Measurements from ENCODE around the gene ALDH3A2.
A peak's percentile ranks its signal among the peaks of the same experiment; 100 is the strongest.

ALDH3A2 gene

DNA sequence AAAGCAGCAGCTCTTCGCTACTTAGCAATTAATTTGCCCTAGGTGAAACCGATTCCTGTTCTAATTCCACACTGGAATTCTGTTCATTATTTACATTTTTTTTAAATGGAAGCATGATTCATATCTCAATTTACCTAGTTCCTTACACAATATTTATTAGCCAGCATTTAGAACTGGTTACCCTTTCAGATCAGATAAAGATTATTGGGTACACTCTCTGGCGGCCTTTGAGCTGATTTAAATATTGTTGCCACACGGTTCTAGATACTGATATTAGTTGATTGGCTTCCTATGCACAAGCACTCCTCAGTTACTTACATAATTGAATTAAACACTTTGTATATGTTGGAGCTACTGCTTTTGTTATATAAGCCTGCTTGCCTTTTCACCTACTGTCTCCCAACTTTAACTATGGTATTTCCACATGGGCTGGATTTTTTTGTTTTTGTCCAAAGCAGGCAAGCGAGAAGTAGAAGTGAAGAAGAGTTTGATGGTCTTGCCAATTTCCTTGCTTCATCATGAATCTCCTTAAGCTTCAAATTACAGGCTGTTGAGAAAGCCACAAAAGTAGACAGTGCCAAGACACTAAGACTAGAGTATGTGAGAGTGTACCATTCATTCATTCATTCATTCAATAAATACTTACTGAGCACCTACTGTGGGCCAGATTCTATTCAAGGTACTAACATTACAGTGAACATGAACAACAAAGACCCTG is 3.9 kb upstream of the ALDH3A2 start:
- no peak for DNase-seq
- Histone ChIP-seq H3K36me3 (no peaks in the 10 kb centered on the region), H3K27ac (no peak overlapping the region), H3K27me3 (ENCODE audit: insufficient read depth, low read depth, severe bottlenecking) (no peaks in the 10 kb centered on the region), H3K9me3 (ENCODE audit: severe bottlenecking) (no peaks in the 10 kb centered on the region), H3K4me3 (ENCODE audit: low read depth, low read length) (no peak overlapping the region)
- TF ChIP-seq CTCF (IDR thresholded peaks at IDR 0.05; ENCODE audit: low read depth, low read length) = no peak

GRCh38 chr17:19645734-19646201 is 2.8 kb upstream of the ALDH3A2 start:
- peak; percentile 67 for TF ChIP-seq CTCF (IDR thresholded peaks at IDR 0.05; ENCODE audit: low read depth, low read length)
- Histone ChIP-seq H3K27ac (no peak overlapping the region), H3K27me3 (ENCODE audit: insufficient read depth, low read depth, severe bottlenecking) (no peaks in the 10 kb centered on the region), H3K36me3 (no peaks in the 10 kb centered on the region), H3K4me3 (ENCODE audit: low read depth, low read length) (no peak overlapping the region), H3K9me3 (ENCODE audit: severe bottlenecking) (no peaks in the 10 kb centered on the region)
- peak; percentile 68 for DNase-seq

GRCh38 chr17:19646788-19647696 is 1.5 kb upstream of the ALDH3A2 start:
- peak overlapping the region; percentile 89 for H3K4me3 ChIP-seq (ENCODE audit: low read depth, low read length)
- DNase-seq = no peak
- no peaks in the 10 kb centered on the region for H3K36me3 ChIP-seq
- no peaks in the 10 kb centered on the region for H3K27me3 ChIP-seq (ENCODE audit: insufficient read depth, low read depth, severe bottlenecking)
- H3K9me3 ChIP-seq (ENCODE audit: severe bottlenecking) = no peaks in the 10 kb centered on the region
- no peak for TF ChIP-seq CTCF (IDR thresholded peaks at IDR 0.05; ENCODE audit: low read depth, low read length)
- peak overlapping the region; percentile 81 for H3K27ac ChIP-seq

DNA sequence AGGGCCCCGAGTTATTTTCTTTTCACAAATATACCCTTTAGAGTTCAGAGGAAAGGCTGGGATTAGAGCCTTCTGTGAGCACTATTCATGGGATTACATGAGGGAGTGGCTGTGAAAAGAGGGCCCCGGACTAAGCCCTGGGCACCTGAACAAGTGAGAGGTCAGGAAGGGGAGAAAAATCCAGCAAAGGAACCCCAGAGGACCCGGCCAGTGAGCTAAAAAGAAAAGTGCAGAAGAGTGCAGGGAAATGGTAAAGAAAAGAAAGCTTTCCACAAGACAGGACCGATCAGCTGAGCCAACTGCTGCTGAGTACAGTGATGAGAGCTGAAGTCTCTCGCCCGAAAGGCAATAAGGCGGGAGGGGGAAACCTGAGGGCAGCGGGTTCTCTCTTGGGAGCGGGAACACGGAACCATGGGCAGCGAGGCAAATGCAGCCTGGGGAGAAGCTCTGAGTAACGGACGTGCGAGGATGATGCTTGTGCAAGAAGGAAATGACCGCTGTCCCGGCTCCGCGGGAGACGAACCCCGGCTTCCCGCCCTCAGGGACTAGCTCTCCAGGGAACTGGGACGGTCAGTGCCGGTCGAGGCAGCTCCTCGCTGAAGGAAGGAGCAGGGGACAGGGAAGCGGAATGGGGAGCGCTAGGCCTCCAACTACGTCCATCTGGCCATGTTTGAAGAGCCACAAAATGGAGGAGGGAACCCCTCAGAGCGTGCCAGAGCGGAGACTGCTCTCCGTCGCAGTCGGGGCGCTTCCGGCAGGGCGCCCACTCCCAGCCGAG is 665 bp upstream of the ALDH3A2 start:
- H3K27ac ChIP-seq = peak overlapping the region; percentile 81
- no peak for TF ChIP-seq CTCF (IDR thresholded peaks at IDR 0.05; ENCODE audit: low read depth, low read length)
- peak; percentile 48 for DNase-seq

GRCh38 chr17:19649274-19649541 is 657 bp downstream of the ALDH3A2 start:
- TF ChIP-seq CTCF (IDR thresholded peaks at IDR 0.05; ENCODE audit: low read depth, low read length) = no peak
- Histone ChIP-seq H3K9me3 (ENCODE audit: severe bottlenecking) (no peaks in the 10 kb centered on the region), H3K27me3 (ENCODE audit: insufficient read depth, low read depth, severe bottlenecking) (no peaks in the 10 kb centered on the region), H3K4me3 (ENCODE audit: low read depth, low read length) (peak overlapping the region; percentile 89), H3K27ac (peak overlapping the region; percentile 81), H3K36me3 (peaks cover 14% of the 10 kb centered on the region)
- no peak for DNase-seq

More for the DNA sequence above, 665 bp upstream of the ALDH3A2 start:
- H3K27me3 ChIP-seq (ENCODE audit: insufficient read depth, low read depth, severe bottlenecking) = no peaks in the 10 kb centered on the region
- peaks cover 3% of the 10 kb centered on the region for H3K36me3 ChIP-seq
- H3K9me3 ChIP-seq (ENCODE audit: severe bottlenecking) = no peaks in the 10 kb centered on the region
- peak overlapping the region; percentile 89 for H3K4me3 ChIP-seq (ENCODE audit: low read depth, low read length)
